ENCODE measurements around the gene EXO5.
A peak's percentile ranks its signal among the peaks of the same experiment; 100 is the strongest.
"Not testable (repeated sequence)": the region's sequence is repeated elsewhere in the genome, so short reads cannot be mapped to it uniquely, and the experiment has no call there.

The EXO5 gene, protein sequence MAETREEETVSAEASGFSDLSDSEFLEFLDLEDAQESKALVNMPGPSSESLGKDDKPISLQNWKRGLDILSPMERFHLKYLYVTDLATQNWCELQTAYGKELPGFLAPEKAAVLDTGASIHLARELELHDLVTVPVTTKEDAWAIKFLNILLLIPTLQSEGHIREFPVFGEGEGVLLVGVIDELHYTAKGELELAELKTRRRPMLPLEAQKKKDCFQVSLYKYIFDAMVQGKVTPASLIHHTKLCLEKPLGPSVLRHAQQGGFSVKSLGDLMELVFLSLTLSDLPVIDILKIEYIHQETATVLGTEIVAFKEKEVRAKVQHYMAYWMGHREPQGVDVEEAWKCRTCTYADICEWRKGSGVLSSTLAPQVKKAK

DNA sequence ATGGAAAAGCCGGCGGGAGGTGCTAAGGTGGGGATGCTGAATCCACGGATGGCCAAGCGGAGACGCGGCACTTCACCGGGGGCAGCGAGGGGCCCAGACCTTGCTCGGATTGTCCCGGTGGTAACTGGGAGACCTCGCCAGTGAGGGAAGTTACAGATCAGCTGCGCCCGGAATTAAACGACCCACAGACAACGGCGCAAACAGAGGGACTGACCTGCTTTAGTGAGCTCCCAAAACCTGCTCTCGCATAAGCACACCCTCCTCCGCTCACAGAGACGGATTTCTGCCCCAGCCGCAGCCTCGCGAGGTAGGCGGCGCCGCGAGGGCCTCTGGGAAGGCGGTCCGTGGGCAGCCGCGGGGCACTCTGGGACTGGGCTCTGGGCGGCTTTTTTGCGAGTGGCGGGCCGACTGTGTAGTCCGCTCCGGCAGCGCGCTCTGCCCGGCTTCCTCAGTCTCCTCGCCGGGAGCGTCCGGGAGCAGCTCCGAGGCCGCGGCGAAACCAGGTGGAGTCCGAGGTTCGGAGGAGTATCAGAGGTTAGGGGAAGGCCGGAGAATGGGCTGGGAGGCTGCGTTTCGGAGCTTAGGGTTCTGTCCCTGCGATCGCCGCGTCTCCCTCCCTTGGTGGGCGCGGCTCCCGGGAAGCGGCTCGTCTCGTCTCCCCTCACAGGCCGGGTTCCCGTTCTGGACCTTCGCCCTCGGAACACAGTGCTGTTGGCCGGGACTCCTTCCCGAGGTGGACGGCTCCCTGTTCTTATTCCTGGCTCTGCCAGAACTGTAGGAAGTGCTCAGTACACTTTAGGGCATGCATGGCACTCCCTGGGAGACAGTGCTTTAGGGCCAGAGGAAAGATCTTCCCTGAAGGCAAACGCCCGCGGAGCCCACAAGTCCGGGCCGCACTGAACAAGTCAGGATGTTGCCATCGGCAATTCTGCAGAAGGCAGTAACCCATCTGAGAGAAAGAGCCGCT lies at the start of gene EXO5:
EXO5 (plus strand) TSS at position 393 of the 967 bp plus-strand sequence. CDS start 5,778 bp downstream, outside the sequence.
- DNase-seq, result peak; percentile 84

DNA sequence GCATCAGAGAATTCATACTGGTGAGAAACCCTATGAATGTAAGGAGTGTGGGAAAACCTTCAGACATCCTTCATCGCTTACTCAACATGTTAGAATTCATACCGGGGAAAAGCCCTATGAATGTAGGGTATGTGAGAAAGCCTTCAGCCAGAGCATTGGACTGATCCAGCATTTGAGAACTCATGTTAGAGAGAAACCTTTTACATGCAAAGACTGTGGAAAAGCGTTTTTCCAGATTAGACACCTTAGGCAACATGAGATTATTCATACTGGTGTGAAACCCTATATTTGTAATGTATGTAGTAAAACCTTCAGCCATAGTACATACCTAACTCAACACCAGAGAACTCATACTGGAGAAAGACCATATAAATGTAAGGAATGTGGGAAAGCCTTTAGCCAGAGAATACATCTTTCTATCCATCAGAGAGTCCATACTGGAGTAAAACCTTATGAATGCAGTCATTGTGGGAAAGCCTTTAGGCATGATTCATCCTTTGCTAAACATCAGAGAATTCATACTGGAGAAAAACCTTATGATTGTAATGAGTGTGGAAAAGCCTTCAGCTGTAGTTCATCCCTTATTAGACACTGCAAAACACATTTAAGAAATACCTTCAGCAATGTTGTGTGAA lies 45.5 kb upstream of the EXO5 start:
- no peak for DNase-seq

DNA sequence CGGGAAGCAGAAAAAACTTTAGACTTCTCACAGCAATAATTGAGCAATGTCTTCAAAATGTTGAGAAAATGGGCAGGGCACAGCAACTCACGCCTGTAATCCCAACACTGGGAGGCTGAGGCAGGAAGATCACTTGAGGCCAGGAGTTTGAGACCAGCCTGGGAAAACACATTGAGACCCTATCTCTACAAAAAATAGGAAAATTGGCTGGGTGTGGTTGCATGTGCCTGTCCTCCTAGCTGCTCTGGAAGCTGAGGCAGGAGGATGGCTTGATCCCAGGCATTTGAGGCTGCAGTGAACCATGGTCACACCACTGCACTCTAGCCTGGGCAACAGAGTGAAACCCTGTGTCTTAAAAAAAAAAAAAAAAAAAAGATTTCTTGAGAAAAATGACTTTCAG lies 39.2 kb upstream of the EXO5 start:
- DNase-seq, result no peak

DNA sequence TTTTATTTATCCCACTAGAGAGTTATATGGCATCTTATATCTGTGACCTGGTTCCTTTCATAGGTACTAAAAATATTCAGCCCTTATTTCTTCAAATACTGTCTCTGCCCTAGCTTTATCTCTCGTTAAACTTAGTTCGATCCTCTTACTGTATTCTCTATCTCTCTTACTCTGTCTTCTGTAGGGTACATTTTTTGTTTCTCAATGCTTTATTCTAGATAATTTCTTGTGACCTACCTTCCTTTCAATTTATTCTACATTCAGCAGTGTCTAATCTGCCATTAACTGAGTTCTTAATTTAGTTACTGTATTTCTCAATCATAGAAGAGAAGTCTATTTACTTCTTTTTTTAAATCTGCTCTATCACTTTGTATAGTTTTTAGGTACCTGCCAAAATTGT lies 33.3 kb upstream of the EXO5 start:
- DNase-seq, result no peak

DNA sequence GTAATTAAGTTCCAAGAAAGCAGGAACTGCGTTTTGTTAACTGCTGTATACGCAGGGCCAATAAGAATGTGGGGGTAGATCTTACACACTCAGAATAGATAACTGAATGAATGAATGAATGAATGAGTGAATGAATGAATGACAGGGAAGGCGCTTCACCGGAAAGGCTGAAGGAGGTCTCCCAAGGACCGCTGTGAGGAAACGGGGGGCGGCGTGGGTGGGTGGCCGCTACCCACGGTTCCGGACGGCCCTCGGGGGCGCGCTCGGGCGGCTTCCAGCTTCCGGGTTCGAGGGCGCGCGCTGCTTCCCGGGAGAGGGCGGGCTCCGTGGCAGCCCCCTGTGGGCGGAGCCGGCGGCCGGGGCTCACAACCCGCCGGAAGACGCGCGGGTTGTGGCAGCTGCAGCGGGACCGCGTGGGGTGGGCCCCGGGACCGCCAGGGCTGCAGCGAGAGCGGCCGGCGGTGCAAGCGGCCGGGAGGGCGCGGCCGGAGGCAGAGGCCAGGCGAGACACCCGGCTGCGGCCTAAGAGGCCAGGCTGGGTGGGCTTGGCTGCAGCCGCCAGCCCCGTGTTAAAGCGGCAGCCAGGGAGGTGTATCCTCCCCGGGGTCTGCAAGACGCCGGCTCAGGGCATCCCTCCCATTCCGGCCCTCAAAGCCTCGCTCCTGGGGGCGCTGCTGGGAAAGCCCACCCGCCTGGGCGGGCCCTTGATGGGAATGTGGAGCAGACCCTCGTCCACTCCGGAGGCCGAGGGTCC lies 31.5 kb upstream of the EXO5 start, which contains the start of gene ZFP69:
ZFP69 (plus strand) TSS at position 367 of the 754 bp plus-strand sequence. CDS start 2,072 bp downstream, outside the sequence.
- peak; percentile 70 to 72 for DNase-seq

DNA sequence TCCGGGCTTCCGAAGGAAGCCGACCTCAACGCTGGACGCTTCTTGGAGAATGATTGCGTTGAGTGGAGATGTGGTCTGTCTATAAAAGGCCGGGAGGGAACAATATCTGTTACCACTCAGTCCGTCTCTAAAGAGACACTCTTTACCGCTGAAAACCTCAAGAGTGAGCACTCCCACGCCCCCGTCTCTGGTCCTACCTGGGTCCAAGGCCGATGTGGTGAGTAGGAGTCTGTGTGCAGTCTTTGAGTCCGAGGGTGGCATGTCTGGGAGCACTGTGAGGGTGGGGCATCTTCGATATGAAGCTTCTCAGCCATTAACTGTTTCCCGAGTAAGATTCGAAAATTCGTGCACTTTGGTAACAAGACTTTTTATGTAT lies 30.9 kb upstream of the EXO5 start:
- peak in 1 of 2 experiments; percentile 27 for DNase-seq

DNA sequence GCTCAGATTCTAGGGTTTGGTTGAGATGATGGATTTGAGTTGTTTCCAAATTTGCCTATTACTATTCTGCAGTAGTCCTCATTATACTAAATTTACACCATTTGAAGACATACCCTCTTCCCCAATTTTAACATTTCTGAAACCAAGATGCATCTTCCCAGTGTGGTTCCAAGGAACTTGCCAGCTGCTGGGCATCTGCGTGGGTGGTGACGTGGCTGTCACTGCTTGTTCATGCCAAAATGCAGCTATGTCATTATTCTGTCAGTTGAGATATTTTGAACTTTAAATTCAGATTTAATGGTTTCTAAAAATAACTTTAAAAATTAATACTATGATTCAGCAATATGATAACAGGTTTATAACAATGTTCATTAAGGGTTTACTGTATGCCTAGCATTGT lies 30.3 kb upstream of the EXO5 start:
- no peak for DNase-seq

DNA sequence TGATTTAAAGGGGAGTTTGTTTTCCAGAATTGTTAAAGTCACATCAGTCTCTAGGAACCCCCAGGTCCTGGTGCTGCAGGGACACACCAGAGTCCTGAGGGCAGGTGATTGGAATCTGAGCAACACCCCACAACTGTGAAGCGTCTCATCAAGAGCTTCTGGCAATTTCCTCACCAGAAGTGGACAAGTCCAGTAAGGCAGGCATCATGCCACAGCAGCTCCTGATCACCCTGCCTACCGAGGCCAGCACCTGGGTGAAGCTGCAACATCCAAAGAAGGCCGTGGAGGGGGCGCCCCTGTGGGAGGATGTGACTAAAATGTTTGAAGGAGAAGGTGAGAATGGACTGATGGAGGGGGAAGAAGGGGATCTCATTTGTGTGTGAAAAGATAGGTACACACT lies 29.4 kb upstream of the EXO5 start:
- DNase-seq, result no peak

DNA sequence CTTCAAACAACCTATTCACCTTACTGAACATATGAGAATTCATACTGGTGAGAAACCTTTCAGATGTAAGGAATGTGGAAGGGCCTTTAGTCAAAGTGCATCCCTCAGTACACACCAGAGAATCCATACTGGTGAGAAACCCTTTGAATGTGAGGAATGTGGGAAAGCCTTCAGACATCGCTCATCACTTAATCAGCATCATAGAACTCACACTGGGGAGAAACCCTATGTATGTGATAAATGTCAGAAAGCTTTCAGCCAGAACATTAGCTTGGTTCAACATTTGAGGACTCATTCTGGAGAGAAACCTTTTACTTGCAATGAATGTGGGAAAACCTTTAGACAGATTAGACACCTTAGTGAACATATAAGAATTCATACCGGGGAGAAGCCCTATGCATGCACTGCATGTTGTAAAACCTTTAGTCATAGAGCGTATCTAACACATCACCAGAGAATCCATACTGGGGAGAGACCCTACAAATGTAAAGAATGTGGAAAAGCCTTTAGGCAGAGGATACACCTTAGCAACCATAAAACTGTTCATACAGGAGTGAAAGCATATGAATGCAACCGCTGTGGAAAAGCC lies 13.2 kb upstream of the EXO5 start:
- DNase-seq, result no peak

DNA sequence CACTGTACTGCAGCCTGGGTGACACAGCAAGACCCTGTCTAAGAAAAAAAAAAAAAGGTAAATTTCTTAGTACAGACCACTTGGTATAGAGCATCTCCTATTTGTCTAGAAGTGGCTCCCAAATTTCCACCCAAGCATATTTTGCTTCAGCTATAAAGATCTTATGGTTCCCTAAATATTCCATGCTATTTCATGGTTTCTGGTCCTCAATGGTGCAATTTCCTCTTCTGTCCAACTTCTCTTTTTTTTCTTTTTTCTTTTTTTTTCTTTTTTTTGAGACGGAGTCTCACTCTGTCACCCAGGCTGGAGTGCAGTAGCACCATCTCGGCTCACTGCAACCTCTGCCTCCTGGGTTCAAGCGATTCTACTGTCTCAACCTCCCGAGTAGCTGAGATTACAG lies 5.9 kb upstream of the EXO5 start:
- DNase-seq, result not testable (repeated sequence)

DNA sequence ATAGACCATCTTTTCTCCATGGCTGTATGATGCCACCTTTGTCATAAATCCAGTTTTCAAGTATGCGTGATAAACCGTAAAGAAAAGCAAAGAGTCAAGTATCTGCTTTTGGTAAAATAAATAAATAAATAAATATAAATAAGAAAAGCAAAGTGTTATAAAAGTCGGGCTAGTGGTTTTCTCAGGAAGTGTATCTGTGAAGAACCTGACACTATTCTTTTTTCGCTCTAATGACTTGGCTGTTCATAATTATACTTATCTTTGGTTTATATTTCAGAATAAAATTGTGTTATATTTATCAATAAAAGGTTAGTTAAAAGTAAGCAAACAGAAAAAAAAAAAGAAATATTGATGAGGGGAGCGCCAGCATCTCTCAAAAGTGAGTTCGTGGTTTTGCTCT lies 594 bp upstream of the EXO5 start:
- no peak for DNase-seq

DNA sequence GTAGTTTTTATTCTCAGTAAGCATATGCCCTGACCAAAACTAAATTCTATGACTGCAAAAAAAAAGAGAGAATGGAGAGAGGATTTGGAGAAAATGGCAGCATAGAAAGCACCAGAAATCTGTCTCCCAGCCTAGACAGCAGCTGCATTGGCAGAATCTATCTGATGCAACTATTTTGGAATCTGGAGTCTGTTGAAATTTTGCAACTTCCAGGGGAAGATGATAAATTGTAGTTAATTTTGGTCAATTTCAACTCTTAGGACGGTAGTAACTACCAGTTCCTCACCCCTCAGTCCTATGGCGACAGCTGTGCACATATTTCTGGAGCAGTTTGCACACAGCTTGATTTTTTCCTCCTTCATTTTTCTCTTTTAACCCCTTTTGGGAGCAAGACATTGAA lies 10.9 kb downstream of the EXO5 start:
- no peak for DNase-seq

DNA sequence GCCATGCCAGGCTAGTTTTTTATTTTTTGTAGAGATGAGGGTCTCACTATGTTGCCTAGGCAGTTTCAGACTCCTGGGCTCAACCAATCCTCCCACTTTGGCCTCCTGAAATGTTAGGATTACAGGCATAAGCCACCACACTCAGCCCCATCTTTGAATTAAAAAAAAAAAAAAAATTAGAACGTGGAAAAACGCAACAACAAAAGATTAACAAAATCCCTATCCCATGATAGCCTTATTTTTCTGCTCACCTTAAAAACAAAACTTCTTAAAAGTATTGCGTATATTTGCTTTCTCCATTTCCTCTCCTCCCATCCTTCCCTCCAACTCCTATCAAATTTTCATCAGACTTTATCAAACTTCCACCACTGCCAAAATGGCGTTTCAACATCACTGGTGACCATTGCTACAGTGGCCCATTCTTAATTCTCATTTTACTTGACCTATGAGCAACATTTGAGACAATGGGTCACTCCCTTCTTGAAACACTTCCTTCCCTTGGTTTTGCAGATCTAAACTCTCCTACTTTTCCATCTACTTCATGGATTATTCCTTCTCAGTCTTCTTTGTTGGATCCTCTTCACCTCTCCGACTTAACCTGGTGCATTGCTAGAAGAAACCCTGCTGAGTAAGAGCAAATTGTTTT lies 22.3 kb downstream of the EXO5 start:
- no peak for DNase-seq

DNA sequence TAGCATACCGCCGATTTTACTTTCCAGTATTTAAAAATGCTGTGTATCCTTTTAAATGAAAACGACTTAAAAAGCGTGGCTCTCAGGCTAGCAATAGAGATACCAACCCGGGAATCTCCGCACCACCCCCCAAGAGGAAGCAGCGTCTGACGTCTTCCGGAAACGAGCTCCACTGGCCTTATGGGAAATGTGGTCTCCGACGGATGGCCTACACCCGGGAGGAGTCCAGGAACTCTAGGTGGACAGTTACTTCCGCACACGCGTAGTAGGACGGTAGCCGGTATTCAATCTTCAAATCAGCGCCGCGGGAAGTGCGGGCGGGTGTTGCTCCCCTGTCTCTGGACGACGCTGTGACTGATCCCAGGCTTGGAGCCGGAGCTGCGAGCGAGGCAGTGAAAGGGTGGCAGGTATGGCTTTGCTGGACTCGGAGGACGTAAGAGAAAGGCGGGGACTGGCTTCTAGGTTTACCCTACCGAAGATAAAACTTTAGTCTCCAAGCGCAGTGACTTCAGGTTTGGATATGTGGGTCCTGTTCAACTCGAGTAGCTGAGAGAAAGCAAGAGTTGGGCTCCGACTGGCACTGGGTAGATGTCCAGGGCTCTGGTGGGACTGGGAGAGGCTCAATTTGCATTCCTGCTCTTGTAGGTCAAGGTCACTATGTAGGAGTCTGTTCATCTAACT lies 23.0 kb downstream of the EXO5 start, which contains the start of gene ZNF684:
ZNF684 (plus strand) TSS at position 257 of the 681 bp plus-strand sequence. CDS start 1,530 bp downstream, outside the sequence.
- DNase-seq, result peak; percentile 74 to 87

DNA sequence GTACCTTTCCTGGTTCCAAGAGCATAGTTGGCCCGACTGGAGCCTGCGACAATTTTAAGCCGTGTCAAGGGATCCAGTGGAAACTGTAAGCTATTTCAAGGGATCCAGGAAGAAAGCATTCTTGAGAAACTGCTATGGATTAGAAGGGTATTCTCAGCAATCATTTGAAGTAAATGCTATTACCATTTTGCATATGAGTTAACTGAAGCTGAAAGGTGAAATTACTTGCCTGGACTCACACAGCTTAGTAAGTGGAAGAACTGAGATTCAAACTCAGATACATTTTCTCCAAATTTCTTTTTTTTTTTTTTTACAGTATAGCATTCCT lies 23.5 kb downstream of the EXO5 start:
- no peak for DNase-seq

DNA sequence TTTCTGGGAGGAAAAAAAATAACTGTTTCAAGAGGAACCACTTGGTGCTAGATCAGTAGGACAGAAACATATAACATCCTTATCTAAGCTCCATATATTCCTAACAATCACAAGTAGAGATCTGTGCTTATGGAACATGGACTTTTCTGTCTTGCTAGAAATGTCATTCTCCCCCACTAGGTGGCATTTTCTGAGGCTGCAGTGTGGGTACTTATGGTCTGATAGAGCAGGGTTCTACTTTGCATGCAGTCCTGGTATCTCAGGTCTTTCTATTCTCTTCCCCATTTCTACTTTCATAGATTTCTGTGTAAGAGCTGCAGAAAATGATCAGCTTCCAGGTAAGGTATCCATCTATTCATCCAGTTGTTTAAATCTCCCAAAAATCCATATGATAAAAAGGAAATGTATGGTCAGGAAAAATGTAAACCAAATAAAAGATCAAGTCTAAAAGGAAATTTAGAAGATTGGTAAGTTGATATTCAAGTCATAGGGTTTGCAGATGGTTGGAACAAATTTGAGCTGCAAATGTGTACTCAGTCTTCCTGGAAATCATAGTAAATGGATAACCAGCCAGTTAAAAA lies 24.4 kb downstream of the EXO5 start:
- peak; percentile 5 to 12 for DNase-seq

DNA sequence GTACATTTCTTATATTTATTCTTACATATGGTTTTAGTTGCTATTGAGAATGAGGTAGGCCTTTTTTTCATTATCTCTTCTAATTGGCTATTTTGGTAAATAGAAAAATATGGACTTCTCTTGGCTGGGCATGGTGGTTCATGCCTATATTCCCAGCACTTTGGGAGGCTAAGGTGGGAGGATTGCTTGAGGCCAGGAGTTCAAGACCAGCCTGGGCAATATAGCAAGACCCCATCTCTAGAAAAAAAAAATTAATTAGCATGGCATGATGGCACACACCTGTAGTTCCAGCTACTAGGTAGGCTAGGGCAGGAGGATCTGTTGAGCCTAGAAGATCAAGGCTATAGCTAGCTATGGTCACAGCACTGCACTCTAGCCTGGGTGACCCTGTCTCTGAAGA lies 26.0 kb downstream of the EXO5 start:
- no peak for DNase-seq

DNA sequence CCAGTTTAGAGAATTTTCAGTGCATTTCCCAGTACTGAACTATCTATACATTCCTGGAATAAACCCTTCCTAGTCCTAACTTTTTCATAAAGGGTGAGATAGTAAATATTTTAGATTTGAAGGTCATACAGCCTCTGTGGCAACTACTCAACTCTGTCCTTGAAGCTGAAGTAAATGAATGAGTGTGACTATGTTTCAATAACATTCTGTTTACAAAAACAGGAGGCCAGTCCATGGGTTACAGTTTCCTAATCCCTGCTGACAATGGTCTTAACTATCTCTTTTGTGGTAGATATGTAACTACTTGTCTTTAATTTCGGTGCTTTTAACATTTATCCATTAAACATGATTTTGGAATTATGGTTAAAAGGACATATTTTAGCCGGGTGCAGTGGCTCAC lies 27.2 kb downstream of the EXO5 start:
- no peak for DNase-seq

DNA sequence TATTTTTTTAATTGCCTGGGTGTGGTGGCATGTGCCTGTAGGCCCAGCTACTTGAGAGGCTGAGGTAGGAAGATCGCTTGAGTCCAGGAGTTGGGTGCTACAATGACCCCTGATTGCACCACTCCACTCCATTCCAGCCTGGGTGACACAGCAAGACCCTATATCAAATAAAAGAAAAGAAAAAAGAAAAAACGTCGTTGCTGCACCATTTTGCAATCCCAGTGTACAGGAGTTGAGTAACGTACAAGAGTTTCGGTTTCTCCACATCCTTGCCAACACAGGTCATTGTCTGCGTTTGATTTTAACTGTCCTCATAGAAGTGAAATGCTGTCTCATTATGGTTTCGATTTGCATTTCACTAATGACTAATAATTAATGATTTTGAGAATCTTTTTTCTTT lies 30.8 kb downstream of the EXO5 start:
- DNase-seq, result no peak

DNA sequence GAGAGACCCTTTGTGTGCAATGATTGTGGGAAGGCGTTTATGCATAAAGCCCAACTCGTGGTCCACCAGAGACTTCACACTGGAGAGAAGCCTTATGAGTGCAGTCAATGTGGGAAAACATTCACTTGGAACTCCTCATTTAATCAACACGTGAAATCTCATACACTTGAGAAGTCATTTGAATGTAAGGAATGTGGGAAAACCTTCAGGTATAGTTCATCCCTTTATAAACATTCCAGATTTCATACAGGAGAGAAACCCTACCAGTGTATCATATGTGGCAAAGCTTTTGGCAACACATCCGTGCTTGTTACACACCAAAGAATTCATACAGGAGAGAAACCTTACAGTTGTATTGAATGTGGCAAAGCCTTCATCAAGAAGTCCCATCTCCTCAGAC lies 38.4 kb downstream of the EXO5 start:
- no peak for DNase-seq

DNA sequence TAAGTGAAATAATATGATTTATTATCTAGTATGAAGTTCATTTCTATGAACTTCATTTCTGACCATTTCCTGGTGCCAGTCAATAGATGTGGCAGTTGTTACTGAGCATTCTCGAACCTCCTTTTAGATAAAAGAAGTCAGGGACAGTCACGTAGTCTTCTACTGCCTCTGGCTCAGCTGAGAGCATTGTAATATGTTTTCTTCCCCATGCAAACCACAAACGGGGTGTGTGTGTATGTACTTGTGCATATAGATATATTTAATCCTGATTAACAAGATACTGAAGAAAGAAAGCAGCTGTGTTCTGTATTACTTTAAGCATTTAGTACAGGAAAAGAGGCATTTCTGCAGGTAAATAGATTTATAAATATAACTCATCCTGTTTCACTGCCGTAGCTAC lies 44.5 kb downstream of the EXO5 start:
- no peak for DNase-seq

All from stimulated activated CD4-positive, alpha-beta T cell treated with anti-CD3 and anti-CD28 coated beads, Interleukin-4, amount 100 ng/mL, for 4 hours (primary cell).